H1 (cell line): ENCODE data around the gene SLC24A3. TPM values are rescaled to one million over a fixed set of nuclear protein-coding genes. Genes with fewer than 3 reads are reported as not detected.

ENCODE experiments used
- CTCF ChIA-PET: fragments of 300-600 bp; sonication (Branson Sonifier 250); formaldehyde crosslinking; loops from one replicate; lab custom pipeline; 2021; ENCODE audit not compliant: partially characterized antibody; lab: Charles Lee
- POLR2A ChIA-PET: fragments of 300-600 bp; sonication (Branson Sonifier 250); formaldehyde crosslinking; loops from one replicate; lab custom pipeline; 2021; ENCODE audit warnings: inconsistent platforms; ENCODE audit not compliant: partially characterized antibody; lab: Charles Lee
- DNase-seq, 2 experiments: peaks; one replicate each; pipeline versions ENCODE4 v3.0.0 to v3.0.0-alpha.2; 2010 to 2022; ENCODE audit warnings: low spot score in 2 of 2, low read depth in 1 of 2, mixed read lengths in 1 of 2
- FAIRE-seq: peaks from 2 replicates; lab custom pipeline; 2011; peaks lifted over from hg19 to GRCh38; lab: Jason Lieb, UNC
- H2AFZ ChIP-seq: 2 replicates; pipeline ENCODE4 v1.8.1; 2012; ENCODE audit warnings: low read length, inconsistent platforms
- H2AK5ac ChIP-seq: 2 replicates; pipeline ENCODE4 v1.6.1; 2013; ENCODE audit warnings: low read depth, low read length
- H2BK120ac ChIP-seq: replicated peaks from 2 replicates; pipeline ENCODE3; 2013; ENCODE audit warnings: low read depth, low read length, inconsistent platforms
- H2BK12ac ChIP-seq: 2 replicates; pipeline ENCODE4 v1.6.1; 2013; ENCODE audit warnings: low read depth, low read length
- H2BK15ac ChIP-seq: 2 replicates; pipeline ENCODE4 v1.6.1; 2013; ENCODE audit warnings: low read length
- H2BK20ac ChIP-seq: 2 replicates; pipeline ENCODE4 v1.6.1; 2013; ENCODE audit warnings: low read length
- H2BK5ac ChIP-seq: 2 replicates; pipeline ENCODE4 v1.6.1; 2013; ENCODE audit warnings: low read depth, low read length
- H3K14ac ChIP-seq: 2 replicates; pipeline ENCODE4 v1.6.1; 2013; ENCODE audit warnings: inconsistent platforms; ENCODE audit not compliant: insufficient read length
- H3K18ac ChIP-seq: 2 replicates; pipeline ENCODE4 v1.6.1; 2013; ENCODE audit warnings: low read length; ENCODE audit errors: extremely low read depth
- H3K23ac ChIP-seq: 2 replicates; pipeline ENCODE4 v1.6.1; 2013; ENCODE audit warnings: inconsistent platforms; ENCODE audit not compliant: insufficient read length
- H3K23me2 ChIP-seq: 2 replicates; pipeline ENCODE4 v1.6.1; 2013; ENCODE audit warnings: low read depth, low read length
- H3K27ac ChIP-seq: 2 replicates; pipeline ENCODE4 v1.6.1; 2011; ENCODE audit warnings: low read depth, low read length, inconsistent platforms
- H3K27me3 ChIP-seq, 4 experiments: replicated peaks in 1 of 4; 1 replicate in 1 of 4; 2 replicates in 3 of 4; pipeline versions ENCODE4 v1.6.1 to v1.8.1; 2011 to 2013; ENCODE audit warnings: low read length in 3 of 4, mild to moderate bottlenecking in 3 of 4, inconsistent platforms in 2 of 4, mixed read lengths in 2 of 4, moderate library complexity in 1 of 4; ENCODE audit not compliant: control insufficient read depth in 3 of 4, insufficient read depth in 3 of 4; ENCODE audit errors: extremely low read depth in 1 of 4
- H3K36me3 ChIP-seq, 4 experiments: 2 replicates each; pipeline versions ENCODE4 v1.6.1 to v1.8.1; 2011 to 2013; ENCODE audit warnings: mild to moderate bottlenecking in 4 of 4, low read length in 3 of 4, moderate library complexity in 2 of 4, control low read depth in 1 of 4, inconsistent platforms in 1 of 4; ENCODE audit not compliant: insufficient read depth in 4 of 4, control insufficient read depth in 2 of 4
- H3K4ac ChIP-seq: replicated peaks from 2 replicates; pipeline ENCODE3; 2013; ENCODE audit warnings: low read length, low read depth, mixed read lengths, inconsistent platforms; ENCODE audit not compliant: insufficient read length
- H3K4me1 ChIP-seq, 4 experiments: replicated peaks in 1 of 4; 1 replicate in 1 of 4; 2 replicates in 3 of 4; pipeline versions ENCODE4 v1.6.1 to v1.8.1; 2011 to 2013; ENCODE audit warnings: low read length in 3 of 4, inconsistent platforms in 2 of 4, mixed read lengths in 1 of 4; ENCODE audit not compliant: insufficient read depth in 4 of 4, control insufficient read depth in 3 of 4
- H3K4me2 ChIP-seq, 2 experiments: 2 replicates each; pipeline versions ENCODE4 v1.6.1 to v1.8.1; 2011 to 2013; ENCODE audit warnings: low read depth in 2 of 2, low read length in 2 of 2, control low read depth in 1 of 2, inconsistent platforms in 1 of 2, mild to moderate bottlenecking in 1 of 2; ENCODE audit not compliant: insufficient read depth in 1 of 2
- H3K4me3 ChIP-seq, 4 experiments: fragments of 200-600, 300-600 bp in 1 of 4; sonication (generic), shearing (Covaris generic), sonication (Bioruptor Twin) in 1 of 4; 2 replicates each; pipeline versions ENCODE4 v1.5.1 to v1.8.1; 2011 to 2016; ENCODE audit warnings: low read length in 4 of 4, low read depth in 3 of 4, control low read depth in 2 of 4, inconsistent platforms in 2 of 4, mild to moderate bottlenecking in 2 of 4, mixed read lengths in 1 of 4, moderate library complexity in 1 of 4; ENCODE audit not compliant: insufficient read depth in 2 of 4; ENCODE audit errors: extremely low read depth in 1 of 4
- H3K56ac ChIP-seq: replicated peaks from 2 replicates; pipeline ENCODE3; 2013; ENCODE audit warnings: low read depth, mild to moderate bottlenecking, mixed read lengths, low read length, inconsistent platforms; ENCODE audit not compliant: insufficient read length
- H3K79me1 ChIP-seq: 2 replicates; pipeline ENCODE4 v1.6.1; 2013; ENCODE audit warnings: low read depth, low read length, control low read depth
- H3K79me2 ChIP-seq, 2 experiments: 2 replicates each; pipeline versions ENCODE4 v1.6.1 to v1.8.1; 2012 to 2013; ENCODE audit warnings: low read length in 2 of 2, mild to moderate bottlenecking in 2 of 2, inconsistent platforms in 1 of 2; ENCODE audit not compliant: insufficient read depth in 2 of 2, control insufficient read depth in 1 of 2
- H3K9ac ChIP-seq, 4 experiments: replicated peaks in 1 of 4; 1 replicate in 1 of 4; 2 replicates in 3 of 4; pipeline versions ENCODE4 v1.6.1 to v1.8.1; 2011 to 2013; ENCODE audit warnings: low read depth in 3 of 4, low read length in 3 of 4, control low read depth in 2 of 4, mild to moderate bottlenecking in 2 of 4, moderate library complexity in 2 of 4, inconsistent platforms in 1 of 4; ENCODE audit errors: extremely low read depth in 1 of 4
- H3K9me3 ChIP-seq, 2 experiments: 2 replicates each; pipeline versions ENCODE4 v1.6.1 to v1.8.1; 2012 to 2013; ENCODE audit warnings: mild to moderate bottlenecking in 2 of 2, moderate library complexity in 2 of 2, control low read depth in 1 of 2, inconsistent platforms in 1 of 2, low read depth in 1 of 2, low read length in 1 of 2, mixed read lengths in 1 of 2; ENCODE audit not compliant: insufficient read depth in 2 of 2
- H4K20me1 ChIP-seq, 2 experiments: replicated peaks in 1 of 2; 2 replicates each; pipeline versions ENCODE3 to v1.8.1; 2011 to 2013; ENCODE audit warnings: inconsistent platforms in 2 of 2, low read length in 2 of 2, mild to moderate bottlenecking in 1 of 2; ENCODE audit not compliant: insufficient read depth in 2 of 2, control insufficient read depth in 1 of 2
- H4K5ac ChIP-seq: 2 replicates; pipeline ENCODE4 v1.6.1; 2013; ENCODE audit warnings: low read length, low read depth, mixed read lengths, inconsistent platforms; ENCODE audit not compliant: insufficient read length
- H4K8ac ChIP-seq: 2 replicates; pipeline ENCODE4 v1.8.0; 2013; ENCODE audit warnings: mild to moderate bottlenecking, moderate library complexity, low read length, inconsistent platforms; ENCODE audit not compliant: insufficient read depth; ENCODE audit errors: extremely low read depth
- H4K91ac ChIP-seq: replicated peaks from 2 replicates; pipeline ENCODE3; 2013; ENCODE audit warnings: low read length, mixed read lengths, inconsistent platforms; ENCODE audit not compliant: insufficient read length
- BACH1 ChIP-seq: IDR thresholded peaks from 2 replicates; pipeline ENCODE4 v1.6.1; 2012; ENCODE audit warnings: low read length, improper control_type of control experiment
- CHD1 ChIP-seq: IDR thresholded peaks from 2 replicates; pipeline ENCODE4 v1.6.1; 2012; ENCODE audit warnings: low read depth, low read length, improper control_type of control experiment
- GABPA ChIP-seq: IDR thresholded peaks from 2 replicates; pipeline ENCODE4 v1.6.1; 2011; ENCODE audit warnings: mild to moderate bottlenecking, low read length, moderate library complexity, borderline replicate concordance; ENCODE audit not compliant: insufficient read depth
- GTF2F1 ChIP-seq: IDR thresholded peaks from 2 replicates; pipeline ENCODE4 v1.6.1; 2012; ENCODE audit warnings: low read depth, low read length, improper control_type of control experiment, borderline replicate concordance
- MAFK ChIP-seq: IDR thresholded peaks from 2 replicates; pipeline ENCODE4 v1.6.1; 2012; ENCODE audit warnings: low read depth, mild to moderate bottlenecking, improper control_type of control experiment, low read length
- POLR2A ChIP-seq, 2 experiments: IDR thresholded peaks; 1 replicate in 1 of 2; 2 replicates in 1 of 2; pipeline ENCODE4 v1.6.1; 2011; ENCODE audit warnings: low read depth in 2 of 2, low read length in 2 of 2, mild to moderate bottlenecking in 2 of 2; ENCODE audit errors: control extremely low read depth in 1 of 2
- RAD21 ChIP-seq, 2 experiments: IDR thresholded peaks in 1 of 2; conservative IDR thresholded peaks in 1 of 2; 2 replicates each; pipeline ENCODE4 v1.6.1; 2011; ENCODE audit warnings: low read depth in 2 of 2, low read length in 2 of 2, improper control_type of control experiment in 1 of 2, inconsistent platforms in 1 of 2, mild to moderate bottlenecking in 1 of 2, moderate library complexity in 1 of 2
- RBBP5 ChIP-seq: IDR thresholded peaks from 2 replicates; pipeline ENCODE4 v1.7.1; 2012; ENCODE audit warnings: low read depth, mild to moderate bottlenecking, inconsistent platforms, low read length, moderate library complexity, borderline replicate concordance
- RXRA ChIP-seq: IDR thresholded peaks from 2 replicates; pipeline ENCODE4 v1.6.1; 2011; ENCODE audit warnings: low read depth, mild to moderate bottlenecking, low read length, moderate library complexity; ENCODE audit not compliant: insufficient read depth
- SIRT6 ChIP-seq: IDR thresholded peaks from one replicate; pipeline ENCODE4 v1.7.1; 2012; ENCODE audit warnings: low read length, inconsistent platforms
- TAF1 ChIP-seq: IDR thresholded peaks from 2 replicates; pipeline ENCODE4 v1.6.1; 2011; ENCODE audit warnings: mild to moderate bottlenecking, low read depth, low read length
- WGBS, 2 experiments: shearing (Covaris generic) in 1 of 2; methylation state at CpG; one replicate each; pipeline versions ENCODE4 v1.1.6 to v1.1.7; 2013 to 2015; ENCODE audit warnings: low lambda C conversion rate in 2 of 2, mixed read lengths in 2 of 2, inconsistent platforms in 1 of 2, low coverage in 1 of 2, missing lambda C conversion rate in 1 of 2; ENCODE audit not compliant: insufficient replicate concordance in 2 of 2, insufficient coverage in 1 of 2, insufficient read length in 1 of 2; ENCODE audit errors: extremely low coverage in 1 of 2, missing lambda C conversion rate in 1 of 2; 5-methylcytosine and 5-hydroxymethylcytosine counted together
- polyA plus RNA-seq, 7 experiments: library from polyadenylated mRNA; depleted of rRNA in 3 of 7; stranded (reverse) in 5 of 7; unstranded in 2 of 7; fragments of >200 nt in 5 of 7; fragments of 200-250 nt in 2 of 7; gene quantifications; 1 replicate in 5 of 7; 2 replicates in 1 of 7; 4 replicates in 1 of 7; pipeline versions ENCODE4 v1.2.1 to v1.2.3, GENCODE V29; 2011 to 2013; ENCODE audit warnings: missing spikeins in 2 of 7, mixed read lengths in 2 of 7
- total RNA-seq: library from RNA; stranded (reverse); fragmentation: NEBNext Ultra II Directional; extraction: Animal tissue kit (Norgen Biotek cat#: 25700); gene quantifications from 2 replicates; pipeline ENCODE4 v1.2.1, GENCODE V29; 2021
- TF ChIP-seq, protein P1 (sequence below): IDR thresholded peaks from 2 replicates; pipeline ENCODE4 v1.6.1; 2011; ENCODE audit warnings: low read length, improper control_type of control experiment

Gene SLC24A3
- total and polyA plus RNA-seq, 2 of the 8 experiments (the other 6 are each of a cell fraction or from before 2014, with no cell fraction given): 4.5 to 6.3 TPM

DNA sequence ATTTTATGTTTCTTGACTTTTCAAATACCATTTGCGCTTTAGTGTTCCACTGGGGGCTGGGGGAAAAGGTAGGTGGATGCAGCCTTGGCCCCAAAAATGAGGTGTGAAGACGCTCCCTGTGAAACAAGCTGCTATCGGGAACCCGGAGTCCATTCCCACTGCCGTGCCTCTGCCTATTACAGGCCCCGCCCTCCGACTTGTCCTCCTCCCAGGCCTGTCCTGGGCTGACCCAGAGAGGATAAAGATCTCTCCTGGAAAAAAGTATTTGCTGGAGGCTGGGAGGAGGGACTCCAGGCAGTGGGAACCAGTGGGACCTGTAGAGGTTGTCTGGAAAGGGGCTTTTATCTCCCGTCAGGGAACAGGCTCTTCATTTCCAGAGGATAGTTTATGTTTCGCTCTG lies 215.0 kb downstream of the SLC24A3 start:
- H4K8ac ChIP-seq: peak overlapping the region; percentile 30; the same call in 1 of the 2 replicates
- no peak overlapping the region for H3K4me2 ChIP-seq
- no peak overlapping the region for H3K23ac ChIP-seq
- H3K14ac ChIP-seq: no peak overlapping the region
- H2BK15ac ChIP-seq: no peak overlapping the region
- POLR2A ChIA-PET: no interaction called here
- H2AFZ ChIP-seq: no peak overlapping the region
- DNase-seq (peak in 1 of 2 experiments; percentile 40), FAIRE-seq (no peak)
- no peak overlapping the region for H3K18ac ChIP-seq
- TF ChIP-seq BACH1 (no peak), TAF1 (no peak), GABPA (no peak), MAFK (no peak), RBBP5 (no peak), GTF2F1 (no peak), CHD1 (no peak), RAD21 (IDR thresholded peaks at IDR 0.05 in 1 of 2, conservative IDR thresholded peaks at IDR 0.05 in 1 of 2; ENCODE audit: low read depth in 2 of 2, low read length in 2 of 2) (no peak), RXRA (no peak), SIRT6 (no peak), POLR2A (IDR thresholded peaks at IDR 0.05; ENCODE audit: control extremely low read depth in 1 of 2, low read depth in 2 of 2, low read length in 2 of 2) (no peak)
- TF ChIP-seq, protein P1, sequence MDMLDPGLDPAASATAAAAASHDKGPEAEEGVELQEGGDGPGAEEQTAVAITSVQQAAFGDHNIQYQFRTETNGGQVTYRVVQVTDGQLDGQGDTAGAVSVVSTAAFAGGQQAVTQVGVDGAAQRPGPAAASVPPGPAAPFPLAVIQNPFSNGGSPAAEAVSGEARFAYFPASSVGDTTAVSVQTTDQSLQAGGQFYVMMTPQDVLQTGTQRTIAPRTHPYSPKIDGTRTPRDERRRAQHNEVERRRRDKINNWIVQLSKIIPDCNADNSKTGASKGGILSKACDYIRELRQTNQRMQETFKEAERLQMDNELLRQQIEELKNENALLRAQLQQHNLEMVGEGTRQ: no peak
- H3K9ac ChIP-seq: no peak overlapping the region
- H4K5ac ChIP-seq: no peak overlapping the region
- H3K4ac ChIP-seq: no peak overlapping the region
- H2BK20ac ChIP-seq: no peak overlapping the region
- no peaks in the 10 kb centered on the region; the same call in 1 of the 2 replicates for H3K79me1 ChIP-seq
- H3K4me3 ChIP-seq: no peak overlapping the region
- no peak overlapping the region for H3K27ac ChIP-seq
- H3K9me3 ChIP-seq: no peaks in the 10 kb centered on the region
- H2BK120ac ChIP-seq: no peak overlapping the region
- no peaks in the 10 kb centered on the region for H3K36me3 ChIP-seq
- CTCF ChIA-PET: interaction anchor here (0.6 to 1.1 kb wide), 2 partner anchors 352 to 710 kb away, joined by 3 read pairs; no protein-coding TSS in a partner anchor
- peaks cover 0 to 2% of the 10 kb centered on the region in 2 experiments for H4K20me1 ChIP-seq
- H4K91ac ChIP-seq: no peak overlapping the region
- peaks cover 2 to 16% (median 14%) of the 10 kb centered on the region in 4 experiments; a peak in 5 of 7 replicates for H3K4me1 ChIP-seq
- H2AK5ac ChIP-seq: no peak overlapping the region
- no peaks in the 10 kb centered on the region for H3K79me2 ChIP-seq
- H2BK5ac ChIP-seq: no peak overlapping the region
- H3K23me2 ChIP-seq: peaks cover 2% of the 10 kb centered on the region; the same call in 1 of the 2 replicates
- 85% methylated on average over 9 of the region's 9 CpGs; no CpG with 5 or more reads in 1 of the 2 experiments for WGBS, 2 experiments
- no peak overlapping the region for H2BK12ac ChIP-seq
- no peak overlapping the region for H3K56ac ChIP-seq
- H3K27me3 ChIP-seq: no peaks in the 10 kb centered on the region
